WTC11 (cell line): ENCODE data around the gene TAPBP. TPM values are rescaled to one million over a fixed set of nuclear protein-coding genes. Genes with fewer than 3 reads are reported as not detected.

Experiments used
- ATAC-seq: fragments of 200-7000 bp; cut with Tn5 transposase; 2 replicates; pipeline ENCODE4 v1.10.0; 2021; ENCODE audit warnings: mild to moderate bottlenecking, moderate library complexity
- CTCF ChIA-PET: fragments of 300-600 bp; sonication (Branson Sonifier 250); formaldehyde crosslinking; loops from one replicate; lab custom pipeline; 2021; ENCODE audit warnings: antibody characterized with exemption; lab: Charles Lee
- POLR2A ChIA-PET: fragments of 350-600 bp; sonication (Branson Sonifier 250); formaldehyde crosslinking; loops from one replicate; lab custom pipeline; 2021; ENCODE audit warnings: antibody characterized with exemption; lab: Charles Lee
- DNase-seq: peaks from one replicate; pipeline ENCODE4 v3.0.0; 2021; ENCODE audit warnings: low spot score
- H3K27ac Mint-ChIP-seq: 2 replicates; pipeline ENCODE4 v1.8.0; 2021; ENCODE audit warnings: mixed read lengths
- H3K27me3 Mint-ChIP-seq: 2 replicates; pipeline ENCODE4 v1.8.0; 2021; ENCODE audit warnings: low read depth, mild to moderate bottlenecking, moderate library complexity, mixed read lengths
- H3K36me3 Mint-ChIP-seq: 2 replicates; pipeline ENCODE4 v1.8.0; 2021; ENCODE audit warnings: mixed read lengths
- H3K4me1 Mint-ChIP-seq: 2 replicates; pipeline ENCODE4 v1.8.0; 2022; ENCODE audit warnings: mixed read lengths
- H3K4me3 Mint-ChIP-seq: 2 replicates; pipeline ENCODE4 v1.8.0; 2021; ENCODE audit warnings: mild to moderate bottlenecking, moderate library complexity, mixed read lengths
- H3K9me3 Mint-ChIP-seq: 2 replicates; pipeline ENCODE4 v1.8.0; 2021; ENCODE audit warnings: mixed read lengths
- AR ChIP-seq: fragments of 250-450 bp; sonication (Bioruptor Pico); IDR thresholded peaks from 2 replicates; pipeline ENCODE4 v1.9.0; 2021; ENCODE audit warnings: mild to moderate bottlenecking
- E2F5 ChIP-seq: sonication (generic); formaldehyde crosslinking; IDR thresholded peaks from 2 replicates; pipeline ENCODE4 v1.8.1; 2022; ENCODE audit warnings: mild to moderate bottlenecking, moderate library complexity, missing genetic modification reagents
- EMX1 ChIP-seq: fragments of 250-450 bp; sonication (Bioruptor Pico); IDR thresholded peaks from 2 replicates; pipeline ENCODE4 v1.8.0; 2021; ENCODE audit warnings: mild to moderate bottlenecking
- ESRRA ChIP-seq: sonication (generic); formaldehyde crosslinking; IDR thresholded peaks from 2 replicates; pipeline ENCODE4 v1.8.1; 2022; ENCODE audit warnings: mild to moderate bottlenecking, missing genetic modification reagents, borderline replicate concordance
- GABPB1 ChIP-seq: sonication (generic); formaldehyde crosslinking; IDR thresholded peaks from 2 replicates; pipeline ENCODE4 v1.8.1; 2023; ENCODE audit warnings: mild to moderate bottlenecking, missing genetic modification reagents
- HMGXB4 ChIP-seq: sonication (generic); formaldehyde crosslinking; IDR thresholded peaks from 2 replicates; pipeline ENCODE4 v1.8.1; 2023; ENCODE audit warnings: mild to moderate bottlenecking, moderate library complexity, missing genetic modification reagents
- JAZF1 ChIP-seq: fragments of 250-450 bp; sonication (Bioruptor Pico); IDR thresholded peaks from 2 replicates; pipeline ENCODE4 v1.9.0; 2021; ENCODE audit warnings: moderate library complexity, mild to moderate bottlenecking, inconsistent platforms
- MYBL2 ChIP-seq: sonication (generic); formaldehyde crosslinking; IDR thresholded peaks from 2 replicates; pipeline ENCODE4 v1.8.1; 2023; ENCODE audit warnings: mild to moderate bottlenecking, moderate library complexity, missing genetic modification reagents
- NR3C1 ChIP-seq: sonication (generic); formaldehyde crosslinking; conservative IDR thresholded peaks from 2 replicates; pipeline ENCODE4 v1.8.1; 2023; ENCODE audit warnings: low read depth, mild to moderate bottlenecking, missing genetic modification reagents
- SP1 ChIP-seq: sonication (generic); formaldehyde crosslinking; conservative IDR thresholded peaks from 2 replicates; pipeline ENCODE4 v1.8.1; 2022; ENCODE audit warnings: missing genetic modification reagents
- ZNF121 ChIP-seq: sonication (generic); formaldehyde crosslinking; IDR thresholded peaks from 2 replicates; pipeline ENCODE4 v1.8.0; 2023; ENCODE audit warnings: missing genetic modification reagents
- total RNA-seq: library from RNA; stranded (reverse); gene quantifications from 3 replicates; pipeline ENCODE4 v1.2.3, GENCODE V29; 2021
- TF ChIP-seq, protein P1 (sequence below): sonication (generic); formaldehyde crosslinking; IDR thresholded peaks from 2 replicates; pipeline ENCODE4 v1.8.0; 2022; ENCODE audit warnings: mild to moderate bottlenecking, missing genetic modification reagents
- TF ChIP-seq, protein P2 (sequence below): sonication (generic); formaldehyde crosslinking; IDR thresholded peaks from 2 replicates; pipeline ENCODE4 v1.8.0; 2023; ENCODE audit warnings: mild to moderate bottlenecking, missing genetic modification reagents

Gene TAPBP
- total RNA-seq, 1 experiment from 2014 or later = 43.5 TPM

DNA sequence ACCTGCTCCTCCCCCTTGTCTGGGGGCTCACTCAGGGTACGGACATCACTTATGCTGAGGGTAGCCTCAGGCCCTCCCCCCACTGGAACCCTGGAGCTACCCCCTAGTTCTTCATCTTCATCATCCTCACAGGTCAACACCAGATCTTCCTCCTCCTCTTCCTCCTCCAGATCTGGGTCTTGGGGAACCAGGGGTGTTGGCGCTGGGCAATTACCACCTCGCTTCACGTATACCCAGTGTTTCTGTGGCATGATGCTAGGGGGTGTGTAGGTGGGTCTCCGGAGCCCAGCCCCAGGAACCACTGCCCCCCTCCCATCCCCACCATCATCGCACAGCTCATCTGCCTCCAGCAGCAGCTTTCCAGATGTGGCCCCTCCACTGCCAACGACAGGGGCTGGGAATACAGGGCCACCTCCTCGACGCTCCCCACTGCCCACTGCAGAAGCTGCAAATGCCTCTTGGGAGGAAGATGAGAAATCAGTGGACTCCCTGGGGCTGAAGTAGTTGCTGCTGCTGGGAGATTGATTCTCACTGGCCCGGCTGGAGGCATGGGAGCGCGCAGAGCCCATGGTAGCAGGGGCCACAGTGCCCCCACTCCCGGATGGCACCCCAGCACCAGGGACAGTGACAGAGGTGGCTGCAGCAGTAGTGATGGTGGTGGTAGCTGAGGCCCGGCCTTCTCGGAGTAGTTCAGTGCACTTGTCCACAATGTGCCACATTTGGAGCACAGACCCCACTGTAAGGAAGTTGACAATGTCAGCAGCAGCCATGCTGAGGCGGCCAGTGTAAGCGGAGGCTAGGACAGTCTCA lies 2.1 kb upstream of the TAPBP start:
- ATAC-seq (no peak), DNase-seq (no peak)
- POLR2A ChIA-PET = no interaction called here
- CTCF ChIA-PET = no interaction called here
- Mint-ChIP-seq H3K4me3 (peak overlapping the region; percentile 93), H3K9me3 (no peaks in the 10 kb centered on the region), H3K36me3 (peaks cover 21% of the 10 kb centered on the region), H3K4me1 (peaks cover 61% of the 10 kb centered on the region), H3K27me3 (no peaks in the 10 kb centered on the region; the same call in 1 of the 2 replicates), H3K27ac (peak overlapping the region; percentile 63)
- TF ChIP-seq JAZF1 (CRISPR knock-in tag) (no peak), ESRRA (CRISPR knock-in tag) (no peak), E2F5 (CRISPR knock-in tag) (no peak), AR (no peak), HMGXB4 (no peak), NR3C1 (CRISPR knock-in tag) (no peak), EMX1 (no peak)

DNA sequence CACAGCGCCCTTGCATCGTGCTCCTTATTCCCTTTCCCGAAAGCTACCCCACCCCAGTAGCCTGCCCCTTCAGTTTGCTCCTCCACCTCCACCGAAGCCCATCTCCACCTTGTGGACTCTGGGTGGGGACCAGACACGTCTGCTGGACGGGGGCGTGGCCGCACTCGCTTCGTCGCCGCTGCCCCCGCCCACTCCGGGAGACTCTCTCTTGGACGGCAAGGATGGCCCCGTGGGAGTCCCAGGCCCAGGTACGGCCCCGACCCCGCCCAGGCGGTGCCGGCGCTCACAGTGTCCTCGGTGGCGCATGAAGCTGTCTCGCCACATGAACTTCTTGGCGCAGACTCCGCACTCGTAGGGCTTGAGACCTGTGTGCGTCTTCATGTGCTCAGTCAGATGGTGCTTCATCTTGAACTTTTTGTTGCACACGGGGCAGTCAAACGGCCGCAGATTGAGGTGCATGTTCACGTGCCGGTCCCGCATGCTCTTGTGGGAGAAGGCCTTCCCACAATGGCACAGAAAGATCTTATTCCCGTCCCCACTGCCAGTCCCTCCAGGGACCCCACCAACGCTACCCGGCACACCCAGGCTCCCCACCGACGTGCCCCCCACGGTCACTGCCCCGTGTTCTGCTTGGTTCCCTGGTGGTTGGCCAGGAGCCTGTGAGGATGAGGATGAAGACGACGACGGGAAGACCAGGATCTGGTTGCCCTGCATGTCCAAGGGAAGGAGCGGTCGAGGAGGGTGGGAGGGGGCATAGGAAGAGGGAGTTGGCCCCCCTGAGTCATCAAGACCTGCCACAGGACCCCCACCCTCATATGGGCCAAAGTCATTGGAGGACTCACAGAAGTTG lies 1.3 kb upstream of the TAPBP start:
- Mint-ChIP-seq H3K9me3 (no peaks in the 10 kb centered on the region), H3K27ac (peak overlapping the region; percentile 79), H3K36me3 (peaks cover 16% of the 10 kb centered on the region), H3K27me3 (no peaks in the 10 kb centered on the region; the same call in 1 of the 2 replicates), H3K4me1 (peaks cover 53% of the 10 kb centered on the region), H3K4me3 (peak overlapping the region; percentile 93)
- DNase-seq (peak; percentile 62), ATAC-seq (peak; percentile 2)
- TF ChIP-seq GABPB1 (CRISPR knock-in tag) (no peak), MYBL2 (CRISPR knock-in tag) (no peak), SP1 (peak; percentile 29; the same call in 1 of the 2 replicates), ZNF121 (no peak)
- TF ChIP-seq, protein P1, sequence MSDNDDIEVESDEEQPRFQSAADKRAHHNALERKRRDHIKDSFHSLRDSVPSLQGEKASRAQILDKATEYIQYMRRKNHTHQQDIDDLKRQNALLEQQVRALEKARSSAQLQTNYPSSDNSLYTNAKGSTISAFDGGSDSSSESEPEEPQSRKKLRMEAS (CRISPR knock-in tag) = 0 out of 2 replicates have a peak, but pooled peaks have one; percentile 39
- TF ChIP-seq, protein P2, sequence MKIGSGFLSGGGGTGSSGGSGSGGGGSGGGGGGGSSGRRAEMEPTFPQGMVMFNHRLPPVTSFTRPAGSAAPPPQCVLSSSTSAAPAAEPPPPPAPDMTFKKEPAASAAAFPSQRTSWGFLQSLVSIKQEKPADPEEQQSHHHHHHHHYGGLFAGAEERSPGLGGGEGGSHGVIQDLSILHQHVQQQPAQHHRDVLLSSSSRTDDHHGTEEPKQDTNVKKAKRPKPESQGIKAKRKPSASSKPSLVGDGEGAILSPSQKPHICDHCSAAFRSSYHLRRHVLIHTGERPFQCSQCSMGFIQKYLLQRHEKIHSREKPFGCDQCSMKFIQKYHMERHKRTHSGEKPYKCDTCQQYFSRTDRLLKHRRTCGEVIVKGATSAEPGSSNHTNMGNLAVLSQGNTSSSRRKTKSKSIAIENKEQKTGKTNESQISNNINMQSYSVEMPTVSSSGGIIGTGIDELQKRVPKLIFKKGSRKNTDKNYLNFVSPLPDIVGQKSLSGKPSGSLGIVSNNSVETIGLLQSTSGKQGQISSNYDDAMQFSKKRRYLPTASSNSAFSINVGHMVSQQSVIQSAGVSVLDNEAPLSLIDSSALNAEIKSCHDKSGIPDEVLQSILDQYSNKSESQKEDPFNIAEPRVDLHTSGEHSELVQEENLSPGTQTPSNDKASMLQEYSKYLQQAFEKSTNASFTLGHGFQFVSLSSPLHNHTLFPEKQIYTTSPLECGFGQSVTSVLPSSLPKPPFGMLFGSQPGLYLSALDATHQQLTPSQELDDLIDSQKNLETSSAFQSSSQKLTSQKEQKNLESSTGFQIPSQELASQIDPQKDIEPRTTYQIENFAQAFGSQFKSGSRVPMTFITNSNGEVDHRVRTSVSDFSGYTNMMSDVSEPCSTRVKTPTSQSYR (CRISPR knock-in tag) = 0 out of 2 replicates have a peak, but pooled peaks have one; percentile 33
- CTCF ChIA-PET = interaction anchor here (0.5 kb wide), 1 partner anchor 79 kb away, joined by 3 read pairs; no protein-coding TSS in a partner anchor
- POLR2A ChIA-PET = no interaction called here
